ENCODE data around the gene FRMD4B.

The FRMD4B gene

GRCh38 chr3:69197455-69197854 is 188.4 kb downstream of the FRMD4B start:
- DNase-seq: no peak

DNA sequence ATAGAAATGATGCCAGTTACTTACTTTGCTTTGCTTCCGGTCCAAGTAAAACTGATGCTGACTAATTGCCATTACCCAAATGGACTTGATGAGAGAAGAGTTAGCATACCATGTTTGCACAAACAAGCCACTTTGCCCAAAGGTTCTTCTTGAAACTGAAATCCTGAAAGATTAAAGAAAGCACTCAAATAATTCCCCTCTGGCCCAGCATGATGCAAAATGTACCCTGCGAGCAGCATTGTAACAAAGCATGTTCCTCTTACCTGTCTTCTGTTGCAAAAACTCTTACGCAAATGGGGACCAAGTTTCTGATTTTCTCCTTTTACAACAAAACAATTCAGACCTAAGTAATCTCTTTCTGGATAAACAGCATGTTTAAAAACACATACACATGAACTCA is 189.0 kb downstream of the FRMD4B start:
- DNase-seq: no peak

DNA sequence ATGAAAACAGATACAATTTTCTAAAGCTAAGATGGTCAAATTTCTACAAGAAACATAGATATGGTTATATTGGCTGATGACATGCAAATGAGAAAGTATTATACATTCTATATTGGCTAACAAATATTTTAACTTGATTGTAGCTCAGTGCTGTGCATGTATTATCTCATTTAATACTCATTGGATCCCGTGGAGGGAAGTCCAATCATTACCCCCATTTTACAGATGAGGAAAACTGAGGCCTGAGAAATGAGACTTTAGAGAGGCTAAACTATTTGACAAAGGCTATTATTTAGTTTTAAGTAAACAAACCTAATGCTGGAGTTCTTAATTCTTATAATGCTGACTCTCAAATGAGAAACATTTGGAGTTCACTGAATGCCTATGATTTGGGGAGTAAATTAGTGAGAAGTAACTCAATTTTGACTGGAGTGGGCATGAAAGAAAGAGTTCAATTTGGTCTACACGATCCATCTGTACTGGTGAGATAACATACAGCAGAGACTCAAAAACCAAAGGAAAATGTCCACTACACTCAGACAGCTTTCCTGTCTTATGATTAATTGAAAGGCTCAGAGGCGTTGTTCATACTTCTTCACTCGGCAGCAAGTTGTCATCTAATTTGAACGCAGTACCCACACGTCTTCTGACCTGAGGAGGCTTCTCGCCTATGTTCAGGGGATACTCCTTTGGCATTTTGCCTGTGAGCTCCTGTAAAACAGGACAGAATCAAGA is 191.3 kb downstream of the FRMD4B start:
- DNase-seq: no peak

DNA sequence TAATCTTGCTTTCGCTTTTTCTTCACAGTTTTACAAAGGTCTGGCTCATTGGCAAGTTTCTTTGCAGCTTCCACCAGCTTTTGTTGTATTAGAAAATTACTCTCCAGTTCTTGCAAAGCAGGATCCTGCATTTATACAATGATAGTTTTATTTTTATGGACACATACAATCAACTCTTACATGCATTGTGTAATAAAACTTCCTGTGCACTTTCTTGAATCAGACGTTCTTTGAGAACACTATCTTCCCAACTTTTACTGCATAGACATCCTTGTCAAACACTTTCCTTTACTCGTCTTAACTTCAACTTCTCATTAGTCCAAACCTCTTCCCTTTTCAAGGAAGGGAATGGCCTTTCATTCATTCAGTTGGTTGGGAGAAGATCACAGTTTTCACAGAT is 192.1 kb downstream of the FRMD4B start:
- no peak for DNase-seq

- no peak for DNase-seq
Observed at GRCh38 chr3:69191516-69191915, 194.4 kb downstream of the FRMD4B start.

DNA sequence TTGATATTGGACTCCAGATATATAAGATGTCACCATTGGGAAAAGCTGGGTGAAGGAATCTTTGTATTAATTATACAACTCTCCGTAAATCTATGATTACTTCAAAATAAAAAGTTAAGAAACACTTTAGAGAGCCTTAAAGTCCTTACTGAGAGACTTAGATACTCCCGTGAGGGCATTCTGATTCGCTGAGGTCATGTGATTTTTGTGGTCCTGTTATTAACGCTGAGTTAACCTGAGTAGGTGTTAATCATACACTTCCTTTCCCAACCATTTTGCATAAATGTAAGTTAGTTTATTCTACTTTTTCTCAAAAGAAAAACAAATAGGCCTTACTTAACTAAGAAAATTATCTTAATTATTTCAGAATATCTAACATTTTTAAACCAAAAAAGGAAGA is 196.4 kb downstream of the FRMD4B start:
- no peak for DNase-seq

DNA sequence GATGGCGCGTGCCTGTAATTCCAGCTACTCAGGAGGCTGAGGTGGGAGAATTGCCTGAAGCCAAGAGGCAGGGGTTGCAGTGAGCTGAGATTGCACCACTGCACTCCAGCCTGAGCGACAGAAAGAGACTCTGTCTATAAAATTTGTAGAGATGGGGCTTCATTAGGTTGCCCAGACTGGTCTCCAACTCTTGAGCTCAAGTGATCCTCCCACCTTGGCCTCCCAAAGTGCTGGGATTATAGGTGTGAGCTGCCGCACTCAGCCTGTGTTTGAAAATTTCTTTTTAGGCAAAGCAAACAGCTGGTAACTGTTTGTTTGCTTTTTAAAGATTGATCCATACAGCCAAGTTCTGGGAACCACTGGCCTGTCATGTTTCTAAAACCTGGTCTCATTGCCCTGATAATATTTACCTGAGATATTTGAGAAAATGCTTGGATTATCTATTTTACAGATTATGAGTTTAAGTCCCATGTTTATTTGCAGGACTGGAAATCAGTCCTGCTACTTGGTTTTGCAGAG is 199.3 kb downstream of the FRMD4B start:
- no peak for DNase-seq

DNA sequence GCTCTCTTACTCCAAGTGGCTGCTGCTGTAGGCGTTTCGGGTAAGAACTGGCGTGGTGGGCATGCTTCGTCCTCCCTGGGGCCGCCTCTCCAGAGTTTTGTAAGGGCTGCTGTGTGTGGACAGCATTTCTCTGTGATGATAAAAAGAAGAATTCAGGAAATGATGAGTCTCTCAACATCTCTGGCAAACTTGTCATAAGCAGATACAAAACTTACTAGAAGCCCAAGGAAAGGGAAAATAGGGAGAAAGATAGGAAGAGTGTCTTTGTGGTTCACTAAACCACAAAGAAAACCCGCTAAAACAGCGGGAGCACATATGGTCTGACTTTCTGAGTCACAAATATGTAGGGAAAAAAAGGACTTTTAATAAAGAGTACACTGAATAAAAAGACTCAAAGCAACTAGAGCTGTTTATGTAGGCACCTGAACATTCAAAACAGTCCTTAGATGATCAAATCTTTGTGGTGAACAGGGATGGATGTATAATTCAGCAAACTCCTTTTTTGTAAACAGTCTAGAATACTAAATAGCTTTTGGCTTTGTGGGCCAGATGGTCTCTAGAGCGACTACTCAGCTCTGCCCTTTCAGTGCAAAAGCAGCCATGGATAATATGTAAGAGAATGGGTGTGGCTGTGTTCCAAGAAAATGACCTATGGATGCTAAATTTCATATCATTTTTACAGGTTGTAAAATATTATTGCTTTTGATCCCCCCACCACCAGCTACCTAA is 203.1 kb downstream of the FRMD4B start:
- DNase-seq: no peak

GRCh38 chr3:69181592-69182211 is 204.2 kb downstream of the FRMD4B start:
- no peak for DNase-seq

GRCh38 chr3:69180869-69181591 is 204.9 kb downstream of the FRMD4B start:
- no peak for DNase-seq

DNA sequence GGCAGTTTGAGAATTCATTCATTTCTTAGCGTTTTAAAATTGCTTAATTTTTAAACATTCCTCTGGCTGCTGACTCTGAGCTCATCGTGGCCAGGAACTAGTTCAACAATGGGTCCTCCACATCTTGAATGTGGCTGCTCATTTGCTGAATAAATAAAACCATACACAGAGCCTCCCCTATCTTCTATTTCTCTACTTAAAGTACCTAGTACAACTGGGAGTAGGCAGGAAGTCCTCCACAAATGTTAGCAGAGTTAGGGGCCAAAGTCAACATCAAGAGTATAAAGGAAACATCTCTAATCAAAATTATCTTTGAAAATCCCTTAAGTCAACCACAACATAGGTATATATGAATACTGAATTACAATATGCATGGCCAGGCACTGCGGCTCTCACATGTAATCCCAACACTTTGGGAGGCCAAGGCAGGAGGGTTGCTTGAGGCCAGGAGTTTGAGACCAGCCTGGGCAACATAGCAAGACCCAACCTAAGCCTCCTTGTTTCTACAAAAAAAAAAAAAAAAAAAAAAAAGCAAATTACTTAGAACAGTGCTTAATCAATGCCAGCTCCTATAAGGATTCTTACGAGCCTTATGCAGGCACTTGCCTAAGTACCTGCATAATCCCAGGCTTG is 206.0 kb downstream of the FRMD4B start:
- no peak for DNase-seq

- DNase-seq: no peak
Observed at GRCh38 chr3:69178838-69179739, 206.8 kb downstream of the FRMD4B start.

DNA sequence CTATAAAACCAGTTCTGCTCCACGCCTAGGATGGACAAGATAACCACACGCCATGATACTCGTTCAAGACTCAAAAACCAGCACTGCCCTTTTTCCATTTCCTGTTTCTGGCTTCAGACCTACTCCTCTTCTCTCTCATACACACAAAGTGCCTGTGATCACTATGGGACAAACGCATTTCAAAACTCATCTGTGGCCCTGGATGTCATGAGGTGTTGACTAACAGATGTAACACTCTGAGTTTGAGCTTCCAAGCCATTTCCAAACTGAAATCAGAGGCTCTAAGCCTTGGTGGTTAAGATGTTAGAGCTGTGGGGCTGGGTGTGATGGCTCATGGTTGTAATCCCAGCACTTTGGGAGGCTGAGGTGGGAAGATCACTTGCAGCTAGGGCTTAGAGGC is 207.8 kb downstream of the FRMD4B start:
- DNase-seq: no peak

- DNase-seq: no peak
Observed at GRCh38 chr3:69174871-69175737, 210.8 kb downstream of the FRMD4B start.

DNA sequence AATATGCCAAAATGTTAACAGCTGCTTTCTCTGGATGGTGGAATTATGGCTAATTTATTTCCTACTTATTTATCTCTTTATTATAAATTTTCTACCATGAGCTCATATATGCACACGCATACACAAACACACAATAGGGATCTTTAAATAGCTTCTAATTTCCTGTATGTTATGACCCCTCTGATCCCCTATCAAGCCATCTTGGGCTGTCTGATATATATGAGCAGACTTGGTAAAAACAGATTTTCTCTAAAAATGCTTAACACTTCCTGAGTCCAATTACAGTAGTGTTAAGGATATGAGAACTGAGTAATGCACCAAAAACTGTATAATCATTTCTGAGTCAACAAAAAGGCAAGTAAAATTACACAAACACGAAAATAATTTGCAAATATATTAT is 211.4 kb downstream of the FRMD4B start:
- no peak for DNase-seq

- DNase-seq: no peak
Observed at GRCh38 chr3:69172058-69172457, 213.8 kb downstream of the FRMD4B start.

DNA sequence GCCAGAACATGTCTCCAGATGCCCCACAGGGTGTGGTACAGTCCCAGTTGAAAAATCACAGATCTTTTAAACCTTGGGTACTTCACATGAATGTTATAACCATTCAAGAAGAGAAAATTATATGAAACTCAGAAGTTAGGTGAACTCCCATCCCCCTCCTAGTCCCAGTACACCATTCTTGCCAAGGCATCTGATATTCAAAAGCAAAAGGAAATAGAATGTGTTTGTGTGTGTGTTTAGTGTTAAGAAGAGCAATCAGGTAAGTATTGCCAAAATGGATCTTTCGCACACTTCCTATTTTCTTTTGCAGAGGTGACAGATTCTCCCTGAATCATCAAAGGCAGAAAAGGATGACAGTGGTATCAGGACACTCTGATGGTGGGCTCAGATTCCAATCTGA is 219.4 kb downstream of the FRMD4B start:
- no peak for DNase-seq

GRCh38 chr3:69165744-69166143 is 220.1 kb downstream of the FRMD4B start:
- DNase-seq: no peak

GRCh38 chr3:69164296-69164695 is 221.6 kb downstream of the FRMD4B start:
- DNase-seq: no peak

GRCh38 chr3:69162308-69162980 is 223.4 kb downstream of the FRMD4B start:
- no peak for DNase-seq
